ENCODE measurements around the gene NRCAM. TPM values are rescaled to one million over a fixed set of nuclear protein-coding genes. Genes with fewer than 3 reads are reported as not detected.
A peak's percentile ranks its signal among the peaks of the same experiment; 100 is the strongest.

The NRCAM gene
- polyA plus RNA-seq, 2 of the 4 experiments (the other 2 are of a cell fraction) = 129 to 210 TPM

- DNase-seq (ENCODE audit: low read depth in 1 of 2, low spot score in 1 of 2) (no peak), ATAC-seq (peak in 1 of 2 experiments; percentile 15; a peak in 1 of 6 replicates), FAIRE-seq (no peak)
- Histone ChIP-seq H3K9me3 (no peaks in the 10 kb centered on the region), H3K4me1 (peaks cover 44% of the 10 kb centered on the region), H3K4me2 (no peak overlapping the region), H3K4me3 (no peak overlapping the region), H3K27ac (peak overlapping the region in 1 of 2 experiments; percentile 62; a peak in 3 of 6 replicates)
- POLR2A ChIA-PET = no interaction called here
- TF ChIP-seq SMC3 (IDR thresholded peaks at IDR 0.05) (no peak), HMGXB4 (CRISPR knock-in tag; IDR thresholded peaks at IDR 0.05; ENCODE audit: borderline replicate concordance) (no peak), NFE2L2 (conservative IDR thresholded peaks at IDR 0.05; ENCODE audit: low read length) (no peak), FOSB (CRISPR knock-in tag; IDR thresholded peaks at IDR 0.05) (no peak), TFCP2L1 (CRISPR knock-in tag; IDR thresholded peaks at IDR 0.05) (no peak), EP300 (IDR thresholded peaks at IDR 0.05) (no peak), HES2 (IDR thresholded peaks at IDR 0.05) (no peak), ATOH8 (CRISPR knock-in tag; IDR thresholded peaks at IDR 0.05; ENCODE audit: low read depth) (no peak), RFX5 (IDR thresholded peaks at IDR 0.05) (no peak), JUN (IDR thresholded peaks at IDR 0.05) (no peak), FOSL2 (IDR thresholded peaks at IDR 0.05) (no peak), FOSL2 (CRISPR knock-in tag; IDR thresholded peaks at IDR 0.05) (no peak)
- CTCF ChIA-PET = interaction anchor here (3.6 kb wide), 1 partner anchor 13 kb away, joined by 19 read pairs; no protein-coding TSS in a partner anchor
- 69% methylated on average over 3 of the region's 3 CpGs for WGBS (ENCODE audit: missing lambda C conversion rate)
Observed at GRCh38 chr7:108440613-108441012, 15.6 kb downstream of the NRCAM start.

- H3K4me1 ChIP-seq = peaks cover 40% of the 10 kb centered on the region
- FAIRE-seq = no peak
- WGBS (ENCODE audit: missing lambda C conversion rate) = 77% methylated on average over 3 of the region's 3 CpGs
- DNase-seq (ENCODE audit: low read depth in 1 of 2, low spot score in 1 of 2) = no peak
- H3K27ac ChIP-seq = no peak overlapping the region
- no peaks in the 10 kb centered on the region for H3K9me3 ChIP-seq
- no peak overlapping the region for H3K4me2 ChIP-seq
- no peak overlapping the region for H3K4me3 ChIP-seq
- ChIA-PET CTCF (interaction anchor here (0.7 to 1.0 kb wide), 2 partner anchors 9 to 291 kb away, joined by 3 read pairs; no protein-coding TSS in a partner anchor), POLR2A (no interaction called here)
- ATAC-seq = no peak
- no peak for TF ChIP-seq USF2 (IDR thresholded peaks at IDR 0.05)
- peak; percentile 42; the same call in 1 of the 2 replicates for TF ChIP-seq KDM1A (IDR thresholded peaks at IDR 0.05; ENCODE audit: low read depth)
Observed at GRCh38 chr7:108436906-108437305, 19.3 kb downstream of the NRCAM start.

GRCh38 chr7:108434010-108434409, 22.2 kb downstream of the NRCAM start:
- Histone ChIP-seq H3K4me2 (peak overlapping the region; percentile 42; the same call in 1 of the 3 replicates), H3K27ac (peak overlapping the region in 1 of 2 experiments; percentile 50; a peak in 3 of 6 replicates), H3K4me3 (no peak overlapping the region), H3K4me1 (peaks cover 38% of the 10 kb centered on the region), H3K9me3 (no peaks in the 10 kb centered on the region)
- ChIA-PET CTCF (interaction anchor here (0.6 kb wide), 1 partner anchor 90 kb away, joined by 3 read pairs; no protein-coding TSS in a partner anchor), POLR2A (no interaction called here)
- DNase-seq (ENCODE audit: low read depth in 1 of 2, low spot score in 1 of 2) (no peak), ATAC-seq (peak in 1 of 2 experiments; percentile 21; a peak in 1 of 6 replicates), FAIRE-seq (peak; percentile 18)
- TF ChIP-seq TFCP2L1 (CRISPR knock-in tag; IDR thresholded peaks at IDR 0.05) = no peak
- no peak for TF ChIP-seq PBX3 (IDR thresholded peaks at IDR 0.05)
- no peak for TF ChIP-seq RAD21 (conservative IDR thresholded peaks at IDR 0.05 in 1 of 2, IDR thresholded peaks at IDR 0.05 in 1 of 2)
- no peak for TF ChIP-seq ZNF302 (CRISPR knock-in tag; IDR thresholded peaks at IDR 0.05)
- TF ChIP-seq JUNB (IDR thresholded peaks at IDR 0.05) = no peak
- no peak for TF ChIP-seq JUN (IDR thresholded peaks at IDR 0.05)
- TF ChIP-seq HOXB13 (CRISPR knock-in tag; IDR thresholded peaks at IDR 0.05; ENCODE audit: low read depth) = no peak
- TF ChIP-seq HES2 (IDR thresholded peaks at IDR 0.05) = no peak
- TF ChIP-seq ZSCAN20 (CRISPR knock-in tag; IDR thresholded peaks at IDR 0.05) = no peak
- no peak for TF ChIP-seq SREBF2 (IDR thresholded peaks at IDR 0.05)
- TF ChIP-seq POLR2A (IDR thresholded peaks at IDR 0.05; ENCODE audit: low read length) = no peak
- TF ChIP-seq MAZ (IDR thresholded peaks at IDR 0.05; ENCODE audit: borderline replicate concordance, low read depth, low read length) = no peak
- no peak for TF ChIP-seq HEYL (CRISPR knock-in tag; IDR thresholded peaks at IDR 0.05)
- WGBS (ENCODE audit: missing lambda C conversion rate) = 87% methylated on average over 2 of the region's 2 CpGs
